CD14-positive monocyte (primary cell): ENCODE data around the gene GNAZ. TPM values are rescaled to one million over a fixed set of nuclear protein-coding genes. Genes with fewer than 3 reads are reported as not detected.

Experiments
- DNase-seq, 3 donors: peaks; one replicate each; pipeline ENCODE4 v3.0.0-alpha.2; 2011 to 2022
- H2AFZ ChIP-seq: 2 replicates; pipeline ENCODE4 v1.6.0; 2012; ENCODE audit warnings: mild to moderate bottlenecking, low read depth, low read length, inconsistent platforms; ENCODE audit not compliant: insufficient read depth, poor library complexity, severe bottlenecking
- H3K27ac ChIP-seq, 2 donors: 1 replicate in 1 of 2; 2 replicates in 1 of 2; pipeline ENCODE4 v1.5.1; 2012 to 2013; ENCODE audit warnings: low read length in 2 of 2, control low read depth in 1 of 2, inconsistent platforms in 1 of 2, low read depth in 1 of 2, mild to moderate bottlenecking in 1 of 2
- H3K27me3 ChIP-seq, 2 donors: one replicate each; pipeline versions ENCODE4 v1.6.0 to v1.6.1; 2011 to 2013; ENCODE audit warnings: low read length in 2 of 2; ENCODE audit not compliant: control insufficient read depth in 2 of 2, insufficient read depth in 2 of 2
- H3K36me3 ChIP-seq, 2 donors: replicated peaks in 1 of 2; 1 replicate in 1 of 2; 2 replicates in 1 of 2; pipeline versions ENCODE4 v1.5.1 to v1.6.1; 2012 to 2013; ENCODE audit warnings: low read length in 2 of 2, control low read depth in 1 of 2, inconsistent platforms in 1 of 2, mild to moderate bottlenecking in 1 of 2; ENCODE audit not compliant: insufficient read depth in 2 of 2, control insufficient read depth in 1 of 2
- H3K4me1 ChIP-seq, 2 donors: 1 replicate in 1 of 2; 2 replicates in 1 of 2; pipeline versions ENCODE4 v1.5.1 to v1.6.1; 2012 to 2013; ENCODE audit warnings: low read length in 2 of 2, control low read depth in 1 of 2, inconsistent platforms in 1 of 2, mild to moderate bottlenecking in 1 of 2, moderate library complexity in 1 of 2; ENCODE audit not compliant: insufficient read depth in 2 of 2, control insufficient read depth in 1 of 2
- H3K4me2 ChIP-seq: replicated peaks from 2 replicates; pipeline ENCODE3; 2012; ENCODE audit warnings: low read length, moderate library complexity, mild to moderate bottlenecking; ENCODE audit not compliant: poor library complexity, severe bottlenecking; ENCODE audit errors: extremely low read depth
- H3K4me3 ChIP-seq, 3 experiments: fragments of 200-600 bp in 1 of 3; sonication (generic) in 1 of 3; replicated peaks in 1 of 3; 1 replicate in 2 of 3; 2 replicates in 1 of 3; pipeline ENCODE4 v1.5.1; 2011 to 2013; ENCODE audit warnings: low read length in 3 of 3, mild to moderate bottlenecking in 3 of 3, control low read depth in 2 of 3, low read depth in 2 of 3, inconsistent platforms in 1 of 3, moderate library complexity in 1 of 3
- H3K79me2 ChIP-seq: 2 replicates; pipeline ENCODE4 v1.6.0; 2012; ENCODE audit warnings: mild to moderate bottlenecking, control low read depth, inconsistent platforms, low read length, moderate library complexity; ENCODE audit not compliant: insufficient read depth
- H3K9ac ChIP-seq: 2 replicates; pipeline ENCODE4 v1.6.0; 2017; ENCODE audit warnings: low read length, mild to moderate bottlenecking; ENCODE audit not compliant: insufficient read depth, poor library complexity, severe bottlenecking
- H3K9me3 ChIP-seq, 2 donors: replicated peaks in 1 of 2; 1 replicate in 1 of 2; 2 replicates in 1 of 2; pipeline versions ENCODE4 v1.5.1 to v1.6.1; 2012 to 2013; ENCODE audit warnings: low read length in 2 of 2, control low read depth in 1 of 2; ENCODE audit not compliant: control insufficient read depth in 1 of 2, insufficient read depth in 1 of 2
- H4K20me1 ChIP-seq: 2 replicates; pipeline ENCODE4 v1.6.0; 2012; ENCODE audit warnings: mild to moderate bottlenecking, low read length, control low read depth, moderate library complexity; ENCODE audit not compliant: insufficient read depth
- H3K27ac Mint-ChIP-seq, 7 donors: one replicate each; pipeline ENCODE4 v1.8.0; 2020; ENCODE audit warnings: mild to moderate bottlenecking in 7 of 7, mixed read lengths in 7 of 7, moderate library complexity in 6 of 7, inconsistent platforms in 2 of 7
- H3K27me3 Mint-ChIP-seq, 3 donors: one replicate each; pipeline ENCODE4 v1.8.0; 2021 to 2022; ENCODE audit warnings: low read depth in 3 of 3, mild to moderate bottlenecking in 3 of 3, mixed read lengths in 3 of 3, moderate library complexity in 3 of 3, inconsistent platforms in 1 of 3
- H3K36me3 Mint-ChIP-seq, 2 donors: one replicate each; pipeline ENCODE4 v1.8.0; 2020; ENCODE audit warnings: mixed read lengths in 2 of 2, inconsistent platforms in 1 of 2, mild to moderate bottlenecking in 1 of 2
- H3K4me1 Mint-ChIP-seq: one replicate; pipeline ENCODE4 v1.8.0; 2020; ENCODE audit warnings: mild to moderate bottlenecking, mixed read lengths
- H3K4me3 Mint-ChIP-seq, 2 donors: one replicate each; pipeline ENCODE4 v1.8.0; 2020; ENCODE audit warnings: mild to moderate bottlenecking in 2 of 2, mixed read lengths in 2 of 2, moderate library complexity in 1 of 2
- H3K9me3 Mint-ChIP-seq, 7 donors: one replicate each; pipeline ENCODE4 v1.8.0; 2020 to 2022; ENCODE audit warnings: mixed read lengths in 7 of 7, mild to moderate bottlenecking in 6 of 7, moderate library complexity in 6 of 7, inconsistent platforms in 2 of 7
- WGBS: methylation state at CpG from one replicate; pipeline ENCODE4 v1.1.5; 2013; ENCODE audit warnings: missing lambda C conversion rate; ENCODE audit not compliant: insufficient coverage; 5-methylcytosine and 5-hydroxymethylcytosine counted together
- intact Hi-C, 2 donors: fragments of 100-400 bp; cut with micrococcal nuclease; formaldehyde crosslinking; loops; one replicate each; pipeline versions ENCODE4 v1.15.0 to v1.15.1; 2023
- polyA plus RNA-seq, 3 donors: library from polyadenylated mRNA; depleted of rRNA in 1 of 3; unstranded in 2 of 3; stranded (reverse) in 1 of 3; fragments of 300-500 nt in 2 of 3; fragments of >200 nt in 1 of 3; fragmentation: Illumina TruSeq in 2 of 3; gene quantifications; 1 replicate in 2 of 3; 2 replicates in 1 of 3; pipeline ENCODE4 v1.2.3, GENCODE V29; 2012 to 2021
- TF ChIP-seq, protein P1 (sequence below): fragments of 200-600 bp; IDR thresholded peaks from one replicate; pipeline ENCODE4 v1.8.0; 2022; ENCODE audit warnings: antibody characterized with exemption, mild to moderate bottlenecking

The GNAZ gene
- polyA plus RNA-seq, 3 donors: 0.04 to 0.05 TPM; not detected in 1

DNA sequence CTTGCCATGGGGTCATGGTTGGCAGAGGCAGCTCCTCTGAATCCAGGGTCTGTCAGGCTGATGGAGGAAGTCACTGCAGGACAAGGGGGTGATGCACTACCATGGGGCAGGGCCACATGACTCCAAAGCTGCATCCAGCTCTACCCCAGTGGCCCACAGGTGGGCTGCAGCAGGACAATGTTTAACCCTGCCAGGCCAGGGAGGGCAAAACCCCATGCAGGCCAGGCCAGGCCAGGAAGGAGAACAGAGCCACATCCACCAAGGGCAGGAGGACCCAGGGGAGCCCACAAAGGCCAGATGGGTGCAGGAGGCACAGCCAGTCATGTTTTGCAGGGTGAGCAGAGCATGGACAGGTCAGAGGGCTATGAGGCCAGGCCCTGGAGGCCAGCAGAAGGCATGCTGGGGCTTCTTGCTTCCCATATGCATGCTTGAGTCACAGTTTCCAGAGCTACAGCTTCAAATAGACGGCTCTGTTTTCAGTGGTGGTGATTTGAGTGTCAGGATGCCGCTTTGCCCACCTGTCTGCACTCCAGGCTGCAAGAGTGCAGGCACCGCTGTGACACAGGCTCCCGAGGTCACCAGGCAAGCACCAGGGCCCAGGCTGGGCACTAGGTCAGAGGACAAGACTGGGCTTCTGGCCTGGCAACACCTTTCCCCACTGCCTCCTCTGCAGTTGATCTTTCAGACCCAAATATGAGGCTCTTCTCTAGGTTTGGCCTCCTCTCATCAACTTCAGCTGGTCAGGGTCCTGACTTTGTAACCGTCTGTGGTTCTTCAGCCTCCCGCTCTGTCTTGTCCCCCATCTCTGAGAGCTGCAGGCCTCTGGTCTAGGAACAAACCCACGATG is 48.6 kb downstream of the GNAZ start:
- Histone ChIP-seq H3K27ac (no peak overlapping the region), H3K79me2 (no peaks in the 10 kb centered on the region), H3K27me3 (no peaks in the 10 kb centered on the region), H3K4me3 (no peak overlapping the region), H3K4me1 (no peaks in the 10 kb centered on the region), H4K20me1 (no peaks in the 10 kb centered on the region), H3K4me2 (no peak overlapping the region), H3K9ac (no peak overlapping the region), H3K36me3 (no peaks in the 10 kb centered on the region), H2AFZ (peak overlapping the region; percentile 42), H3K9me3 (no peaks in the 10 kb centered on the region)
- no peaks in the 10 kb centered on the region for H3K4me1 Mint-ChIP-seq
- TF ChIP-seq, protein P1, sequence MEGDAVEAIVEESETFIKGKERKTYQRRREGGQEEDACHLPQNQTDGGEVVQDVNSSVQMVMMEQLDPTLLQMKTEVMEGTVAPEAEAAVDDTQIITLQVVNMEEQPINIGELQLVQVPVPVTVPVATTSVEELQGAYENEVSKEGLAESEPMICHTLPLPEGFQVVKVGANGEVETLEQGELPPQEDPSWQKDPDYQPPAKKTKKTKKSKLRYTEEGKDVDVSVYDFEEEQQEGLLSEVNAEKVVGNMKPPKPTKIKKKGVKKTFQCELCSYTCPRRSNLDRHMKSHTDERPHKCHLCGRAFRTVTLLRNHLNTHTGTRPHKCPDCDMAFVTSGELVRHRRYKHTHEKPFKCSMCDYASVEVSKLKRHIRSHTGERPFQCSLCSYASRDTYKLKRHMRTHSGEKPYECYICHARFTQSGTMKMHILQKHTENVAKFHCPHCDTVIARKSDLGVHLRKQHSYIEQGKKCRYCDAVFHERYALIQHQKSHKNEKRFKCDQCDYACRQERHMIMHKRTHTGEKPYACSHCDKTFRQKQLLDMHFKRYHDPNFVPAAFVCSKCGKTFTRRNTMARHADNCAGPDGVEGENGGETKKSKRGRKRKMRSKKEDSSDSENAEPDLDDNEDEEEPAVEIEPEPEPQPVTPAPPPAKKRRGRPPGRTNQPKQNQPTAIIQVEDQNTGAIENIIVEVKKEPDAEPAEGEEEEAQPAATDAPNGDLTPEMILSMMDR: no peak
- peaks cover 0 to 4% (median 2%) of the 10 kb centered on the region in 3 donors for H3K27me3 Mint-ChIP-seq
- 95% methylated on average over 6 of the region's 7 CpGs for WGBS
- intact Hi-C loops: no loop called here
- no peak overlapping the region for H3K4me3 Mint-ChIP-seq
- H3K27ac Mint-ChIP-seq: peak overlapping the region in 2 of 7 donors; percentile 51 to 64
- DNase-seq: no peak
- no peaks in the 10 kb centered on the region for H3K36me3 Mint-ChIP-seq
- peaks cover 0 to 2% (median 0%) of the 10 kb centered on the region in 7 donors for H3K9me3 Mint-ChIP-seq

- Mint-ChIP-seq H3K27ac (peak overlapping the region in 2 of 7 donors; percentile 51 to 70), H3K27me3 (peaks cover 0 to 4% (median 2%) of the 10 kb centered on the region in 3 donors), H3K36me3 (no peaks in the 10 kb centered on the region), H3K4me3 (no peak overlapping the region), H3K4me1 (no peaks in the 10 kb centered on the region), H3K9me3 (peaks cover 0 to 2% (median 0%) of the 10 kb centered on the region in 7 donors)
- TF ChIP-seq, protein P1: no peak
- Histone ChIP-seq H3K4me3 (no peak overlapping the region), H3K27me3 (no peaks in the 10 kb centered on the region), H3K36me3 (no peaks in the 10 kb centered on the region), H3K4me2 (no peak overlapping the region), H3K79me2 (no peaks in the 10 kb centered on the region), H3K9ac (no peak overlapping the region), H3K27ac (no peak overlapping the region), H2AFZ (peak overlapping the region; percentile 42), H3K9me3 (no peaks in the 10 kb centered on the region), H3K4me1 (no peaks in the 10 kb centered on the region), H4K20me1 (no peaks in the 10 kb centered on the region)
- intact Hi-C loops: no loop called here
- no peak for DNase-seq
- WGBS: 87% methylated on average over 7 of the region's 15 CpGs
Measured at GRCh38 chr22:23119494-23120414, 49.4 kb downstream of the GNAZ start.
